ENCODE results near the gene ILF2.

DNA sequence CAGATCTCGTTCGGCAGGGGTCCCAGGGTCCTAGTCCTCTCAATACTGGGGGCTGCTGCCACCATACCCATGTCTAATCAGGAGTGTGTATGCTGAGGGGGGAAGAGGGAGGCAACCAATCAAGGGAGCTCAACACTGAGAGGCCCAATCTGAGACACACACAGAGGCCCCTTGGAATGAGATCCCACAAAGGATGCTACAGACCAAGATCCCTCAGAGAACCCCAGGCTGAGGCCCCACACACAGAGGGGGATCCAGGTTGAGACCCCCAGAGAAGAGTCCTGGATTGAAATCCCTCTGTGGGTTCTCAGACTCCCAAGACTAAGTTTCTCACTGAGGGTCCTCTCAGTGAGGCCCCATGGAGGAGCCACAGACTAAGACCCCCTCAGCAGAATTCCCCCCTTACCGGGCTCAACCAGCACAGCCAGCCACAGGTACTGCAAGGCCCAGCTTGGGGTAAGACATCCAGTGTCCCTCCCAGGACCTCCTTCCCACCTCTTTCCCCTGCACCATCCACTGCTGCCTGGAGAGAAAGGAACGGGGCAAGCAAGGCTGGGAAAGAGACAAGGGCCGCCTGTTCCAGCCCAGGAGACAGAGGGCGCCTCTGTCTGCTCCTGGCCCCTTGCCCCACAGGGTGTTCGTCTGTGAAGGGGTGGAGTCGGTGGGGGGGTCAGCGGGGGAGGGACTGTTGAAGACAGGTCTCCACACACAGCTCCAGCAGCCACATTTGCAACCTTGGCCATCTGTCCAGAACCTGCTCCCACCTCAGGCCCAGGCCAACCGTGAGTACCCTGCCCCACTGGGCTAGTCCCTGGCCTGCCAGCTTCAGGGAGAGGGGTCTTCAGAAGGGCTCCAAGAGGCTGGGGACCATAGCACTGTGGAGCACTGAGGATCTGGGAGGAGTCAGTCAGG lies 42.8 kb downstream of the ILF2 start, which contains the start of gene S100A1:
- TF ChIP-seq, protein P1, sequence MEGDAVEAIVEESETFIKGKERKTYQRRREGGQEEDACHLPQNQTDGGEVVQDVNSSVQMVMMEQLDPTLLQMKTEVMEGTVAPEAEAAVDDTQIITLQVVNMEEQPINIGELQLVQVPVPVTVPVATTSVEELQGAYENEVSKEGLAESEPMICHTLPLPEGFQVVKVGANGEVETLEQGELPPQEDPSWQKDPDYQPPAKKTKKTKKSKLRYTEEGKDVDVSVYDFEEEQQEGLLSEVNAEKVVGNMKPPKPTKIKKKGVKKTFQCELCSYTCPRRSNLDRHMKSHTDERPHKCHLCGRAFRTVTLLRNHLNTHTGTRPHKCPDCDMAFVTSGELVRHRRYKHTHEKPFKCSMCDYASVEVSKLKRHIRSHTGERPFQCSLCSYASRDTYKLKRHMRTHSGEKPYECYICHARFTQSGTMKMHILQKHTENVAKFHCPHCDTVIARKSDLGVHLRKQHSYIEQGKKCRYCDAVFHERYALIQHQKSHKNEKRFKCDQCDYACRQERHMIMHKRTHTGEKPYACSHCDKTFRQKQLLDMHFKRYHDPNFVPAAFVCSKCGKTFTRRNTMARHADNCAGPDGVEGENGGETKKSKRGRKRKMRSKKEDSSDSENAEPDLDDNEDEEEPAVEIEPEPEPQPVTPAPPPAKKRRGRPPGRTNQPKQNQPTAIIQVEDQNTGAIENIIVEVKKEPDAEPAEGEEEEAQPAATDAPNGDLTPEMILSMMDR (IDR thresholded peaks at IDR 0.05), result no peak; the same call in 1 of the 2 replicates
- TF ChIP-seq POLR2AphosphoS5 (IDR thresholded peaks at IDR 0.05; ENCODE audit: low read depth, low read length), result no peak
- TF ChIP-seq, protein P2, sequence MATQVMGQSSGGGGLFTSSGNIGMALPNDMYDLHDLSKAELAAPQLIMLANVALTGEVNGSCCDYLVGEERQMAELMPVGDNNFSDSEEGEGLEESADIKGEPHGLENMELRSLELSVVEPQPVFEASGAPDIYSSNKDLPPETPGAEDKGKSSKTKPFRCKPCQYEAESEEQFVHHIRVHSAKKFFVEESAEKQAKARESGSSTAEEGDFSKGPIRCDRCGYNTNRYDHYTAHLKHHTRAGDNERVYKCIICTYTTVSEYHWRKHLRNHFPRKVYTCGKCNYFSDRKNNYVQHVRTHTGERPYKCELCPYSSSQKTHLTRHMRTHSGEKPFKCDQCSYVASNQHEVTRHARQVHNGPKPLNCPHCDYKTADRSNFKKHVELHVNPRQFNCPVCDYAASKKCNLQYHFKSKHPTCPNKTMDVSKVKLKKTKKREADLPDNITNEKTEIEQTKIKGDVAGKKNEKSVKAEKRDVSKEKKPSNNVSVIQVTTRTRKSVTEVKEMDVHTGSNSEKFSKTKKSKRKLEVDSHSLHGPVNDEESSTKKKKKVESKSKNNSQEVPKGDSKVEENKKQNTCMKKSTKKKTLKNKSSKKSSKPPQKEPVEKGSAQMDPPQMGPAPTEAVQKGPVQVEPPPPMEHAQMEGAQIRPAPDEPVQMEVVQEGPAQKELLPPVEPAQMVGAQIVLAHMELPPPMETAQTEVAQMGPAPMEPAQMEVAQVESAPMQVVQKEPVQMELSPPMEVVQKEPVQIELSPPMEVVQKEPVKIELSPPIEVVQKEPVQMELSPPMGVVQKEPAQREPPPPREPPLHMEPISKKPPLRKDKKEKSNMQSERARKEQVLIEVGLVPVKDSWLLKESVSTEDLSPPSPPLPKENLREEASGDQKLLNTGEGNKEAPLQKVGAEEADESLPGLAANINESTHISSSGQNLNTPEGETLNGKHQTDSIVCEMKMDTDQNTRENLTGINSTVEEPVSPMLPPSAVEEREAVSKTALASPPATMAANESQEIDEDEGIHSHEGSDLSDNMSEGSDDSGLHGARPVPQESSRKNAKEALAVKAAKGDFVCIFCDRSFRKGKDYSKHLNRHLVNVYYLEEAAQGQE (IDR thresholded peaks at IDR 0.05; ENCODE audit: insufficient read depth in 1 of 2, low read depth in 2 of 2, low read length in 1 of 2), result no peak

Measured in Panc1 (cell line).